A549 (cell line): ENCODE measurements around the gene SLC25A11.

Source experiments
- CEBPB ChIP-seq, 2 experiments: fragments of >200 bp in 1 of 2; sonication (Bioruptor Twin) in 1 of 2; formaldehyde crosslinking in 1 of 2; IDR thresholded peaks; 2 replicates each; pipeline ENCODE4 v1.6.1; 2012 to 2016
- CTCF ChIP-seq: fragments of >200 bp; sonication (Bioruptor Twin); formaldehyde crosslinking; IDR thresholded peaks from 3 replicates; pipeline ENCODE4 v1.5.1; 2016
- HOXA7 ChIP-seq: fragments of 250-450 bp; sonication (Bioruptor Pico); IDR thresholded peaks from 2 replicates; pipeline ENCODE4 v1.5.0; 2020; ENCODE audit warnings: mild to moderate bottlenecking, moderate library complexity
- JUN ChIP-seq, 2 experiments: fragments of >200 bp; sonication (Bioruptor Twin); formaldehyde crosslinking; IDR thresholded peaks; 2 replicates in 1 of 2; 3 replicates in 1 of 2; pipeline ENCODE4 v1.6.1; 2016 to 2017
- KDM1A ChIP-seq: fragments of 200-600 bp; sonication (generic); IDR thresholded peaks from 2 replicates; pipeline ENCODE4 v1.6.1; 2016; ENCODE audit warnings: low read depth, mild to moderate bottlenecking
- MAZ ChIP-seq: fragments of 150-350 bp; IDR thresholded peaks from 2 replicates; pipeline ENCODE4 v1.6.1; 2014; ENCODE audit warnings: antibody characterized with exemption, low read depth, low read length, borderline replicate concordance
- NFE2L2 ChIP-seq: fragments of 150-350 bp; conservative IDR thresholded peaks from 2 replicates; pipeline ENCODE4 v1.6.1; 2014; ENCODE audit warnings: low read length
- POLR2A ChIP-seq: IDR thresholded peaks from 2 replicates; pipeline ENCODE4 v1.6.1; 2012; ENCODE audit warnings: mild to moderate bottlenecking, low read length
- POLR2AphosphoS2 ChIP-seq: conservative IDR thresholded peaks from 2 replicates; pipeline ENCODE4 v1.6.1; 2012; ENCODE audit warnings: low read length, improper control_type of control experiment, inconsistent platforms
- REST ChIP-seq: fragments of 200-600 bp; sonication (generic); IDR thresholded peaks from 2 replicates; pipeline ENCODE4 v1.6.1; 2016; ENCODE audit warnings: antibody characterized with exemption, mild to moderate bottlenecking, moderate library complexity
- SMC3 ChIP-seq: fragments of >200 bp; sonication (Bioruptor Twin); formaldehyde crosslinking; IDR thresholded peaks from 3 replicates; pipeline ENCODE4 v1.6.1; 2018; ENCODE audit warnings: inconsistent platforms
- ZFP36 ChIP-seq: fragments of 450-650 bp; IDR thresholded peaks from 2 replicates; pipeline ENCODE4 v1.6.1; 2014; ENCODE audit warnings: borderline replicate concordance; ENCODE audit not compliant: partially characterized antibody
- TF ChIP-seq, protein P1 (sequence below): IDR thresholded peaks from 2 replicates; pipeline ENCODE4 v1.6.1; 2012
- TF ChIP-seq, protein P2 (sequence below): IDR thresholded peaks from 2 replicates; pipeline ENCODE4 v1.6.1; 2012; ENCODE audit warnings: low read depth, borderline replicate concordance

DNA sequence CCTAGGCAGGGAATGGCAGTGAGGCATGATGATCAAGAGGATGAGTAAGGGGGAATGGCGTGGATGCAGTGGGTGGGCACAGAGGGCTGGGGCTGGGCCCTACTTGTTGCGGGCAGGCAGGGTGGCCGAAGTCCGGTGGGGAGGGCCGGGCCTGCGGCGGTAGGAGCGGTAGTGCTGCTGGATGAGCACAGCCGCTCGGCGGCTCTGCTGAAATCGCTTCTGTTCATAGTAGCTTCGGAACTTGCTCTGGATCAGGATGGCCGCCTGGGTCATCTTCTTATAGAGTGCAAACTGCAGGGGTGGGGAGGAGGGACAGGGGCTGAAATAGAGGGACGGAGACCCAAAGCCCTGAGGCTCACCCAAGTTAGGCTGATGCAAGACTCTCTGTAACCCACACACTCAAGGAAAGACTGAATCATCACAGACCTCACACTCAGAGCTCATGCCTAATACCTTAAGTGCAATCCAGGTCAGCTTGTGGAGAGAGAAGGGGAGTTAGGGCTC is 29.3 kb upstream of the SLC25A11 start:
- no peak for TF ChIP-seq POLR2AphosphoS2
- TF ChIP-seq CTCF, result no peak
- TF ChIP-seq POLR2A, result no peak
- TF ChIP-seq KDM1A, result no peak
- no peak for TF ChIP-seq JUN (IDR thresholded peaks at IDR 0.05)
- TF ChIP-seq, protein P1, sequence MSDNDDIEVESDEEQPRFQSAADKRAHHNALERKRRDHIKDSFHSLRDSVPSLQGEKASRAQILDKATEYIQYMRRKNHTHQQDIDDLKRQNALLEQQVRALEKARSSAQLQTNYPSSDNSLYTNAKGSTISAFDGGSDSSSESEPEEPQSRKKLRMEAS, result no peak
- TF ChIP-seq REST, result no peak
- no peak for TF ChIP-seq MAZ
- TF ChIP-seq ZFP36, result no peak
- TF ChIP-seq SMC3, result no peak
- no peak for TF ChIP-seq CEBPB (IDR thresholded peaks at IDR 0.05)
- TF ChIP-seq HOXA7 (CRISPR knock-in tag), result no peak
- TF ChIP-seq, protein P2, sequence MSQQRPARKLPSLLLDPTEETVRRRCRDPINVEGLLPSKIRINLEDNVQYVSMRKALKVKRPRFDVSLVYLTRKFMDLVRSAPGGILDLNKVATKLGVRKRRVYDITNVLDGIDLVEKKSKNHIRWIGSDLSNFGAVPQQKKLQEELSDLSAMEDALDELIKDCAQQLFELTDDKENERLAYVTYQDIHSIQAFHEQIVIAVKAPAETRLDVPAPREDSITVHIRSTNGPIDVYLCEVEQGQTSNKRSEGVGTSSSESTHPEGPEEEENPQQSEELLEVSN, result no peak
- TF ChIP-seq NFE2L2, result no peak
